Measurements from ENCODE around the gene ABI3BP. TPM values are rescaled to one million over a fixed set of nuclear protein-coding genes. Genes with fewer than 3 reads are reported as not detected.

The ABI3BP gene
- total and polyA plus RNA-seq, 2 experiments from 2014 or later, result 0.42 to 0.57 TPM

DNA sequence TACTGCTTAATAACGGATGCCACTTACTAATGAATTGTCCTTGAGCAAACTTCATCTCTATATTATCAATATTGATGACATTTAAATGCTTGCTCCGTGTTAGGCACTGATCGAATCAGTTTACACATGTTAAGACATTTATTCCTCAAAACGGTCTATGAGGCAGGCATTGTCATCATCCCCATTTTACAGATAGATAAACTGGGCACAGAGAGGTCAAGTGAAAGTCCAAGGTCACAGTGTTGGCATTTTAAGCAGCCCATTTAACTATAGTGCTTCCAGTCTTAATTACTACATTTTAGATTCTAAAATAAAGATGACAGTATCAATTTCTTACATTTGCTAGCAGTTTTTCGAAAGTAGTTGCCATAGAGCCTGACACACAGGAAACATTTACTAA is 966 bp upstream of the ABI3BP start (continued):
- TF ChIP-seq, protein P1, sequence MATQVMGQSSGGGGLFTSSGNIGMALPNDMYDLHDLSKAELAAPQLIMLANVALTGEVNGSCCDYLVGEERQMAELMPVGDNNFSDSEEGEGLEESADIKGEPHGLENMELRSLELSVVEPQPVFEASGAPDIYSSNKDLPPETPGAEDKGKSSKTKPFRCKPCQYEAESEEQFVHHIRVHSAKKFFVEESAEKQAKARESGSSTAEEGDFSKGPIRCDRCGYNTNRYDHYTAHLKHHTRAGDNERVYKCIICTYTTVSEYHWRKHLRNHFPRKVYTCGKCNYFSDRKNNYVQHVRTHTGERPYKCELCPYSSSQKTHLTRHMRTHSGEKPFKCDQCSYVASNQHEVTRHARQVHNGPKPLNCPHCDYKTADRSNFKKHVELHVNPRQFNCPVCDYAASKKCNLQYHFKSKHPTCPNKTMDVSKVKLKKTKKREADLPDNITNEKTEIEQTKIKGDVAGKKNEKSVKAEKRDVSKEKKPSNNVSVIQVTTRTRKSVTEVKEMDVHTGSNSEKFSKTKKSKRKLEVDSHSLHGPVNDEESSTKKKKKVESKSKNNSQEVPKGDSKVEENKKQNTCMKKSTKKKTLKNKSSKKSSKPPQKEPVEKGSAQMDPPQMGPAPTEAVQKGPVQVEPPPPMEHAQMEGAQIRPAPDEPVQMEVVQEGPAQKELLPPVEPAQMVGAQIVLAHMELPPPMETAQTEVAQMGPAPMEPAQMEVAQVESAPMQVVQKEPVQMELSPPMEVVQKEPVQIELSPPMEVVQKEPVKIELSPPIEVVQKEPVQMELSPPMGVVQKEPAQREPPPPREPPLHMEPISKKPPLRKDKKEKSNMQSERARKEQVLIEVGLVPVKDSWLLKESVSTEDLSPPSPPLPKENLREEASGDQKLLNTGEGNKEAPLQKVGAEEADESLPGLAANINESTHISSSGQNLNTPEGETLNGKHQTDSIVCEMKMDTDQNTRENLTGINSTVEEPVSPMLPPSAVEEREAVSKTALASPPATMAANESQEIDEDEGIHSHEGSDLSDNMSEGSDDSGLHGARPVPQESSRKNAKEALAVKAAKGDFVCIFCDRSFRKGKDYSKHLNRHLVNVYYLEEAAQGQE (IDR thresholded peaks at IDR 0.05; ENCODE audit: unreplicated experiment), result no peak

DNA sequence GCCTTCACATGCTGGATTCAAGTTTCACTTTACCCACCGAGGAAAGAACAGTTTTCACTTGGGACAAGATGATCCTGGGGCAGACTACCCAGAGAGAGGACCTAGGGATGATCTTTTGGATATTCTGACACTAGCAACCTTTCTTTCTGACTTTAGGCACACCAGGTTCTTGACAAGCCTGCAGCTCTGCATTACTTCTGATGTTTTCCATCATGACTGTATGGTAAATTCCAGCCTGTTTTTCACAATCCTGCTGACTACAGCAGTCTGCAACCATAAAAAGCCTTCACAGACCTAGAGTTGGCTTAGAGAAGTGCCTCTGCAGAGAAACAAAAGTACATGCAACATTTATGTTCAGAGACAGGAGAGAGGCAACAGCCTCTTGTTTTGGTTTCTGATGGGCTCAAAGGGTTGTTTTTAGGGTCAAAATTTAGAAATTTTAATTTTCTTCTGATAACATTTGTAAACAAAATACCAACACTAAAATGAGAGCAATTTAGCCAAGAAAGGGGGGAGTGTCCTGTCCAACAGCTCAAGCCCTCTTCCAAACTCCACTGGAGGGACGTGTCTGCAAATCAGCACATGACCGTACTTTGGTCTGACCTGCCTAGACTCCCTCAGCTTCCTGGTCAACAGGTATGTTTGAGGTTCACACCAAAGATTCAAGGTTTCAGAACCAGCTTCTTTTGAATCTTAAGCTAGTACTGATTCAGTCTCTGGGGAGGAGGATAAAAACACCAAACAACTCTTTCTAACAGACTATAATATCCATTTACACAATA is 799 bp downstream of the ABI3BP start:
- Histone ChIP-seq H3K4me2 (no peak overlapping the region), H2AFZ (peak overlapping the region; percentile 65; the same call in 1 of the 2 replicates), H3K4me3 (no peak overlapping the region), H4K20me1 (replicated peaks; ENCODE audit: insufficient read depth) (no peaks in the 10 kb centered on the region), H3K79me2 (replicated peaks; ENCODE audit: insufficient read depth) (no peaks in the 10 kb centered on the region), H3K27me3 (ENCODE audit: insufficient read depth) (no peaks in the 10 kb centered on the region), H3F3A (replicated peaks; ENCODE audit: low read depth) (no peaks in the 10 kb centered on the region), H3K4me1 (ENCODE audit: insufficient read depth) (no peaks in the 10 kb centered on the region), H3K9me2 (ENCODE audit: insufficient read depth) (no peaks in the 10 kb centered on the region), H3K27ac (ENCODE audit: low read depth) (no peak overlapping the region), H3K36me3 (ENCODE audit: insufficient read depth) (no peaks in the 10 kb centered on the region)
- Mint-ChIP-seq H3K27ac (no peak overlapping the region), H3K27me3 (ENCODE audit: insufficient read depth, low read depth, poor library complexity) (no peaks in the 10 kb centered on the region), H3K4me1 (no peaks in the 10 kb centered on the region), H3K4me3 (no peak overlapping the region), H3K9me3 (no peaks in the 10 kb centered on the region), H3K36me3 (ENCODE audit: low read depth) (no peaks in the 10 kb centered on the region)
- DNase-seq (ENCODE audit: low spot score) (no peak), ATAC-seq (no peak)
- TF ChIP-seq CREB1 (CRISPR knock-in tag; IDR thresholded peaks at IDR 0.05; ENCODE audit: low read depth) (no peak), ZNF114 (CRISPR knock-in tag; IDR thresholded peaks at IDR 0.05) (no peak)

DNA sequence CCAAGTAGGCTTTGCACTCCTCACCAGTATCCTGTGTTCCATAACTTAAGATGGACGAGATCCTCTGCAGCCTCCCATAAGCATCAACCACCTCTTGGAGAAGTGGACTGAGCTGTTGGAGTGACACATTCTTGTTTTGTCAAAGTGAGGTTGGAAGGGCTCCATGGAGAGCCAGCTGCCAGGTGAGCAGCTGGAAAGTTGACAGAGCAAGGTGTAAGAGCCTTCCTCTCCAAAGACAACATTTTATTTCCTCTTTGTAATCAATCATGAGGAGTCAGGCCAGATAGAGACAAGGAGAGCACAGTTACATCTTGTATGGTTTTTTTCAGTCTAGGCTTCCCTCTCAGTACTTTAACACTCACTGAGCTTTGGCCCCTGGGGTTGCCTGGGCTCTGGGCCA is 5.1 kb downstream of the ABI3BP start:
- H3K27ac ChIP-seq (ENCODE audit: low read depth), result no peak overlapping the region
- no peak overlapping the region for H3K4me2 ChIP-seq
- H2AFZ ChIP-seq, result no peak overlapping the region
- no peaks in the 10 kb centered on the region for H4K20me1 ChIP-seq (replicated peaks; ENCODE audit: insufficient read depth)
- no peaks in the 10 kb centered on the region for H3K9me3 Mint-ChIP-seq
- no peaks in the 10 kb centered on the region for H3K36me3 ChIP-seq (ENCODE audit: insufficient read depth)
- H3K4me1 ChIP-seq (ENCODE audit: insufficient read depth), result no peaks in the 10 kb centered on the region
- H3K4me3 ChIP-seq, result no peak overlapping the region
- H3K36me3 Mint-ChIP-seq (ENCODE audit: low read depth), result no peaks in the 10 kb centered on the region
- H3K4me3 Mint-ChIP-seq, result no peak overlapping the region
- H3K79me2 ChIP-seq (replicated peaks; ENCODE audit: insufficient read depth), result no peaks in the 10 kb centered on the region
- H3K4me1 Mint-ChIP-seq, result no peaks in the 10 kb centered on the region; the same call in 2 of the 3 replicates
- H3K27me3 Mint-ChIP-seq (ENCODE audit: insufficient read depth, low read depth, poor library complexity), result no peaks in the 10 kb centered on the region
- no peak for DNase-seq (ENCODE audit: low spot score)
- no peaks in the 10 kb centered on the region for H3K27me3 ChIP-seq (ENCODE audit: insufficient read depth)
- H3K9me2 ChIP-seq (ENCODE audit: insufficient read depth), result no peaks in the 10 kb centered on the region
- H3F3A ChIP-seq (replicated peaks; ENCODE audit: low read depth), result no peaks in the 10 kb centered on the region
- no peak for ATAC-seq
- H3K27ac Mint-ChIP-seq, result no peak overlapping the region
- TF ChIP-seq NANOG (IDR thresholded peaks at IDR 0.05; ENCODE audit: borderline replicate concordance) (no peak), STAT1 (IDR thresholded peaks at IDR 0.05; ENCODE audit: unreplicated experiment) (no peak), EZH2phosphoT487 (IDR thresholded peaks at IDR 0.05; ENCODE audit: unreplicated experiment) (no peak), ZNF331 (CRISPR knock-in tag; IDR thresholded peaks at IDR 0.05; ENCODE audit: low read depth) (no peak), JUNB (IDR thresholded peaks at IDR 0.05; ENCODE audit: unreplicated experiment) (no peak), CREB1 (CRISPR knock-in tag; IDR thresholded peaks at IDR 0.05; ENCODE audit: low read depth) (no peak), EZH2 (IDR thresholded peaks at IDR 0.05; ENCODE audit: low read depth, unreplicated experiment) (no peak)
- TF ChIP-seq, protein P2, sequence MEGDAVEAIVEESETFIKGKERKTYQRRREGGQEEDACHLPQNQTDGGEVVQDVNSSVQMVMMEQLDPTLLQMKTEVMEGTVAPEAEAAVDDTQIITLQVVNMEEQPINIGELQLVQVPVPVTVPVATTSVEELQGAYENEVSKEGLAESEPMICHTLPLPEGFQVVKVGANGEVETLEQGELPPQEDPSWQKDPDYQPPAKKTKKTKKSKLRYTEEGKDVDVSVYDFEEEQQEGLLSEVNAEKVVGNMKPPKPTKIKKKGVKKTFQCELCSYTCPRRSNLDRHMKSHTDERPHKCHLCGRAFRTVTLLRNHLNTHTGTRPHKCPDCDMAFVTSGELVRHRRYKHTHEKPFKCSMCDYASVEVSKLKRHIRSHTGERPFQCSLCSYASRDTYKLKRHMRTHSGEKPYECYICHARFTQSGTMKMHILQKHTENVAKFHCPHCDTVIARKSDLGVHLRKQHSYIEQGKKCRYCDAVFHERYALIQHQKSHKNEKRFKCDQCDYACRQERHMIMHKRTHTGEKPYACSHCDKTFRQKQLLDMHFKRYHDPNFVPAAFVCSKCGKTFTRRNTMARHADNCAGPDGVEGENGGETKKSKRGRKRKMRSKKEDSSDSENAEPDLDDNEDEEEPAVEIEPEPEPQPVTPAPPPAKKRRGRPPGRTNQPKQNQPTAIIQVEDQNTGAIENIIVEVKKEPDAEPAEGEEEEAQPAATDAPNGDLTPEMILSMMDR (conservative IDR thresholded peaks at IDR 0.05; ENCODE audit: low read depth in 2 of 2), result no peak
- TF ChIP-seq, protein P3, sequence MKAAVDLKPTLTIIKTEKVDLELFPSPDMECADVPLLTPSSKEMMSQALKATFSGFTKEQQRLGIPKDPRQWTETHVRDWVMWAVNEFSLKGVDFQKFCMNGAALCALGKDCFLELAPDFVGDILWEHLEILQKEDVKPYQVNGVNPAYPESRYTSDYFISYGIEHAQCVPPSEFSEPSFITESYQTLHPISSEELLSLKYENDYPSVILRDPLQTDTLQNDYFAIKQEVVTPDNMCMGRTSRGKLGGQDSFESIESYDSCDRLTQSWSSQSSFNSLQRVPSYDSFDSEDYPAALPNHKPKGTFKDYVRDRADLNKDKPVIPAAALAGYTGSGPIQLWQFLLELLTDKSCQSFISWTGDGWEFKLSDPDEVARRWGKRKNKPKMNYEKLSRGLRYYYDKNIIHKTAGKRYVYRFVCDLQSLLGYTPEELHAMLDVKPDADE (IDR thresholded peaks at IDR 0.05), result no peak

Measured in GM23338 (cell line).